UCSD-AML1 (cell line): ENCODE data around the gene KIAA0319L.
A peak's percentile ranks its signal among the peaks of the same experiment; 100 is the strongest.

Experiments
- DNase-seq: peaks from one replicate; lab custom pipeline; 2025; ENCODE audit not compliant: unreplicated experiment; lab: John Stamatoyannopoulos, UW

KIAA0319L gene

GRCh38 chr1:35564037-35564883, 7.1 kb upstream of the KIAA0319L start:
- DNase-seq, result peak; percentile 66

GRCh38 chr1:35563166-35563565, 6.0 kb upstream of the KIAA0319L start:
- no peak for DNase-seq

- no peak for DNase-seq
Measured at GRCh38 chr1:35561972-35562680, 4.9 kb upstream of the KIAA0319L start.

DNA sequence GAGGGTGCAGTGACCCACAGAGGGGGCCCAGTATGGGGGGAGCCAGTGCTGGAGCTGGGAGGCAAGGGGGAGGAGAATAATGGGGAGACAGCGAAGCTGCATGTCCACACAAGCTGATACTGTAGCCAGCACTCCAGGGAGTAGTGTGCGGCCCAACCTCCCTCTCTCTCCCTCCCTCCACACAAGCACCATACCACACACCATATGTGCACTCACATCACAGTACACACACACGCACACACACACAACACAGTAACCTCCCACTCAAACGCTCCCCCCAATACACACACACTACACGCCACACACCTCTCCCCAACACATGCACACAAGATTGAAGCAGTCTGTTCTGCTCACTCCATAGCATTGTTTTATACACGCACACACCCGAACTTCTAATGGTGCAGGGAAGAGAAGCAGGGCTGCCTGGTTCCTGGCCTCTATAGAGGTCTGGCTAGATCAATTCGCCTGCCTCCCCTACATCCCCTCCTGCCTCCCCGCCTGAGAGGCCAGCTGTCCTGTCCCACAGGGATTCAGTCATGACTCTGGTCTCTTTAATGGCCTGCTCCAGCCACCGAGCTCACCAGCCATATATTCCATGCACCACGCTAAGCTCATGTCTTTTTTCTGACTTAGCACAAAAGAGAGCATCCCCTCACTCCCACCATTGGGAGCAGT, 4.2 kb upstream of the KIAA0319L start:
- no peak for DNase-seq

- no peak for DNase-seq
Measured at GRCh38 chr1:35560256-35561225, 3.3 kb upstream of the KIAA0319L start.

- no peak for DNase-seq
Measured at GRCh38 chr1:35559317-35559944, 2.2 kb upstream of the KIAA0319L start.

GRCh38 chr1:35558374-35559316, 1.4 kb upstream of the KIAA0319L start:
- no peak for DNase-seq

- peak; percentile 96 for DNase-seq
Measured at GRCh38 chr1:35557611-35558373, 589 bp upstream of the KIAA0319L start, which contains the start of gene NCDN. Gene NCDN, plus strand, starts transcription at chr1:35557799. Its CDS starts 392 bp downstream, at chr1:35558191.

DNA sequence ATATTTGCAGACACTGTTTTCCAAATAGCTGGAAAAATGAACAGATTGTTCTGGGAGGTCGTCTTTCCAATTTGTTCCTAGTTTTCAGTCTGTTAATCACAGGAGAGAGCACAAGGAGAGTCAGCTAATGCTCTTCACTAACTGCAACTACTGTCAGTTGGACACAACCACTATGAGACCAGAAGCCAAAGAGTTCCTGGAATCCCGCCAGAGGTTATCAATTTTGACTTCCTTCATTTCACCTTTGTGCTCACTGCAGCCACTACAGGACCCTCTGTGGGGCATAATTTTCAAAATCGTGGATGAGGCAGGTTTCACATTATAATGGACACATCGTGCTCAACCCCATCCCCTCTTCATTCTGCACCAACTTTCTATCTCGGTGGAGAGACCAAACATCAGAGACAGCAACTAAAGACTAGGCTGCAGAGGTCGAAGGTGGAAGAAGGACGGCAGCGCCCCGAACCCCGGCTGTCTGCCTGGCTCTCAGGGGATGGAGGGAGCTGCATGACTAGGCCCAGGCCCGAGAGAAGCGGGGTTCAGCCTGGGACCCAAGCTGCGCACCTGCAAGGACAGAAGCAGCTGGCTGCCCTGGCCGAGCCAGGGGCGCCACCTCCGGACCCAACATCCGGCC, 602 bp downstream of the KIAA0319L start:
- no peak for DNase-seq

DNA sequence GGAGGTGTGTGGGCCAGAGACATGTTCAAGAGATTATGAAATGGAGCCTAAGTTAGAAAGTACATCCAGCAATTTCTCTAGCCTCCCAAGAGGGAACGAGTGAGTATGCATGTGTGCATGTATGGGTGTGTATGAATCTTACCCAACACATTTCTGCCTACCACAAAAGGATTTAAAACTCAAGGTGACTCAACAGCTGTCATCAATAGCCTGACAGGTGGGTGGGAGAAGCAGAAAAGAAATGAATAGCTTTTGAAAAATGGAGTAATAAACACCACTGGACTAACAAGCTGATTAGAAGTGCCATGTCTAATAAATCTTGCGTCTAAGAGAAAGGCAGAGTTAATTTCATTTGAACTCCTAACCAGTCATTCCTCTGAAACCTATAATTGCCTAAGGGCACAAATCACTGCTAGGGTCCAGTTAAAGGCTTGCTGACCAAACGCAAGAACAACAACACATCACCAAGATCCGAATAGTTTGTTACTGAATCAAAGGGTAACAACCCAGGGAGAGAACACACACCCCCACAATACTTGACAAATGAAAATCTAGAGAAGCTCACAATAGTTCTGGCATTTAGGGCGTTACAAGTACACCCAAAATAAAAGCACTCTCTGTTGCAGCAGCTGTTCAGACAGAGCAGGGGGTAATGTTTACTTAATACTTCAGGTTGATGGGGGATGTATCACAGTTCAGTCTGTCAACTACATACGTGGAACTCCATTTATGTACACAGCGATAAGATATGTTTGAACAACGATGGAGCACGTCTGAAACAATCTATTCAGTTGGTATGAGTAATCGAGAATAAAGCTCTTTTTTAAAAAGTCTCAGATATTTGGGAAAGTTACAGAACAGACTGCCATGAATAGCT, 1.4 kb downstream of the KIAA0319L start:
- DNase-seq, result no peak

GRCh38 chr1:35555212-35555584, 2.0 kb downstream of the KIAA0319L start:
- no peak for DNase-seq

DNA sequence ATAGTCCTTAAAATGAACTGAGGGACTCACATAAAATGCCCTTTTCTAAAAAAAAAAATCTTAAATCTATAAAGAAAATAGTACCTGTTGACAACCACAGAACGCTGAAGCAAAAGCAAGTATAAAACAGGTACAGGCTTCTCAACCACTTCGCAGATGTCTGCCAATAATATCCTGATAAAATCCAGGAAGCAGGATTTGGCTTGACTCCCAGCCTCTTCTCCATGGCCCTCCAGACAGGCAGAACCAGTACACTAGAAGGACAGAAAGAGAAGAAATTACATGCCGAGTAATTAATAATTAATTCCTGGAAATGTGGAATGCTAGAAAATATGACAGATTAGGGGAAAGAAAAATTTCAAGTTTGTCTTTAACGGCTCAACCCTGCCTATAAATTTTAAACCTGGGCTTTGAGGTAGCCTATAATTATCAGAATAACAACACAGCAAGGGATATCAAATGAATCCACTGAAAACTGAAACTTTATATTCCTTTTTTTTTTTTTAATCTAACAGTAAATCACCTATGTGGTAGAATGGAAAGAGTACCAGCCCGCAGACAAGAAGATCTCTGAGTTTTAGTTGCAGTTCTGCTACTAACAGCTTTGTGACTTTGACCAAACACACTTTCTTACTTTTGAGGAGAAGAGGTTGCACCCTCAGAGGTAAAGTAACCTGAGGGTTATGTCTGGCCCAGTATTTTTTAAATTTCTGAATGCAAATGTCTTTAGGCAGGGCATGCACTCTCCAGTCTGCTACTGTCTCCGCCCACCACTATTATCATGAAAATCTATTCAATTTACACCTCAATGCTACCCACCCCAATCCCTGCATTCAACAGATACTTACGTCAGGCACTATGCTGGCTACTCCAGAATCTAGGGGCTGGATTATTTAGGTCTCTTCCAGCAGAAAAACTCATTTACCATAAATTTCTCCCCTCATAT, 2.7 kb downstream of the KIAA0319L start:
- no peak for DNase-seq

GRCh38 chr1:35553851-35554250, 3.4 kb downstream of the KIAA0319L start:
- DNase-seq, result no peak

DNA sequence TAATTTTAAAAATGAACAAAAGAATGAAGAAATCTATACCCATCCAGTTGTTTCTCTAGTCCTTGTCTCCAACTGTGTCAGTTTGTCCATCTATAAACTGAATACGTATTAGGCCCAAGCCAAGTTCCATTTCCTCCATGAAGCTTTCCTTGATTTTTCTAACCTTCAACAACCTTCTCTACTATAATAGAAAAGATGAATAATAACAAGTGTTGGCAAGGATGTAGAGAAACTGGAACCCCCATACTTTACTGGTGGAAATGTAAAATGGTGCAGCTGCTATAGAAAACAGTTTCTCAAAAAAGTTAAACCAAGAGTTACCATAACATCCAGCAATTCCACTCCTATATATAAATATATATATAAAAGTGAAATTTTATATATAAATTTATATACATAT, 10.6 kb downstream of the KIAA0319L start:
- no peak for DNase-seq

- DNase-seq, result peak; percentile 46
Measured at GRCh38 chr1:35544976-35545375, 12.2 kb downstream of the KIAA0319L start.

DNA sequence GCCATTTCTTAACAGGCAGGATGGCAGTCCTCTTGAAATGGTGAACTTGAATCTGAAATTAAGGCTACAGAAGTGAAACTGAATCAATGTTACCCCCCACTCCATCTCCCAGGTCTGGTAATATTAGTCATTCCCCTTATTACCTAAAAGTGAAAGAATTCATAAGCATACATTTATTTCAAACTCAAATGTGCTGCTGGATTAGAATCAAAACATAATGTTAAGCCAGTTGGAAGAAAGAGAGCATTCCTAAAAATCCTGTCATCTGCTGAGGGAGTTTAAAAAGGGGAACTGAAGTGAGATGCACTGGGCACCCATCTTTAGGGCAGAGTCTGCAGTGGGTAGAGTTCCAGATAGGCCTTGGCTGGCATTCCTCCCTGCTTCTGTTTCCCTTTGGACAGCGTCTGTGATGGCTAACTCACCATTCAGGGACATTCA, 17.4 kb downstream of the KIAA0319L start:
- DNase-seq, result no peak
